NK-92 (cell line): Measurements from ENCODE around the gene ANAPC13.

Source experiments
- DNase-seq: peaks from one replicate; lab custom pipeline; 2025; ENCODE audit not compliant: unreplicated experiment; lab: John Stamatoyannopoulos, UW

The ANAPC13 gene

GRCh38 chr3:134457376-134458074 lies 28.3 kb downstream of the ANAPC13 start:
- DNase-seq: no peak

GRCh38 chr3:134453631-134454030 lies 32.2 kb downstream of the ANAPC13 start:
- DNase-seq: no peak

GRCh38 chr3:134449951-134450350 lies 35.8 kb downstream of the ANAPC13 start:
- no peak for DNase-seq

GRCh38 chr3:134449277-134449676 lies 36.5 kb downstream of the ANAPC13 start:
- no peak for DNase-seq

GRCh38 chr3:134448664-134449063 lies 37.1 kb downstream of the ANAPC13 start:
- DNase-seq: no peak

GRCh38 chr3:134447351-134447750 lies 38.4 kb downstream of the ANAPC13 start:
- no peak for DNase-seq

- no peak for DNase-seq
Measured at GRCh38 chr3:134446800-134447199, 39.0 kb downstream of the ANAPC13 start.

- DNase-seq: no peak
Measured at GRCh38 chr3:134445636-134446035, 40.1 kb downstream of the ANAPC13 start.

- no peak for DNase-seq
Measured at GRCh38 chr3:134445095-134445494, 40.7 kb downstream of the ANAPC13 start.

- DNase-seq: no peak
Measured at GRCh38 chr3:134441821-134442220, 44.0 kb downstream of the ANAPC13 start.

GRCh38 chr3:134441321-134441720 lies 44.5 kb downstream of the ANAPC13 start:
- DNase-seq: no peak

- no peak for DNase-seq
Measured at GRCh38 chr3:134437211-134437752, 48.5 kb downstream of the ANAPC13 start.

- no peak for DNase-seq
Measured at GRCh38 chr3:134432236-134432635, 53.5 kb downstream of the ANAPC13 start.

- no peak for DNase-seq
Measured at GRCh38 chr3:134430950-134431445, 54.8 kb downstream of the ANAPC13 start.

- DNase-seq: no peak
Measured at GRCh38 chr3:134430174-134430573, 55.6 kb downstream of the ANAPC13 start.

GRCh38 chr3:134428401-134428800 lies 57.4 kb downstream of the ANAPC13 start:
- DNase-seq: no peak
